ENCODE results near the gene NR2F6. TPM values are rescaled to one million over a fixed set of nuclear protein-coding genes. Genes with fewer than 3 reads are reported as not detected.

The NR2F6 gene
- total and polyA plus RNA-seq, 2 experiments from 2014 or later, result 64.0 to 209 TPM

- Histone ChIP-seq H3K4me2 (no peak overlapping the region), H4K20me1 (replicated peaks; ENCODE audit: insufficient read depth) (no peaks in the 10 kb centered on the region; the same call in 1 of the 2 replicates), H3K27ac (ENCODE audit: low read depth) (no peak overlapping the region; the same call in 1 of the 2 replicates), H3K79me2 (replicated peaks; ENCODE audit: insufficient read depth) (no peaks in the 10 kb centered on the region), H3K36me3 (ENCODE audit: insufficient read depth) (0 out of 2 replicates have a peak, but pooled peaks cover under 1% of the 10 kb centered on the region), H3K9me2 (ENCODE audit: insufficient read depth) (no peaks in the 10 kb centered on the region), H2AFZ (no peak overlapping the region), H3K27me3 (ENCODE audit: insufficient read depth) (no peaks in the 10 kb centered on the region), H3K4me3 (no peak overlapping the region), H3F3A (replicated peaks; ENCODE audit: low read depth) (peaks cover 6% of the 10 kb centered on the region), H3K4me1 (ENCODE audit: insufficient read depth) (no peaks in the 10 kb centered on the region)
- Mint-ChIP-seq H3K27ac (0 out of 2 replicates have a peak overlapping the region, but pooled peaks have one; percentile 32), H3K9me3 (no peaks in the 10 kb centered on the region), H3K4me3 (no peak overlapping the region), H3K4me1 (peaks cover 13% of the 10 kb centered on the region), H3K36me3 (ENCODE audit: low read depth) (peaks cover 26% of the 10 kb centered on the region), H3K27me3 (ENCODE audit: insufficient read depth, low read depth, poor library complexity) (peaks cover 12% of the 10 kb centered on the region)
- TF ChIP-seq CTCF (conservative IDR thresholded peaks at IDR 0.05; ENCODE audit: low read depth in 2 of 2) (0 out of 4 replicates have a peak, but pooled peaks of 1 of the 2 experiments have one; percentile 3), NANOG (IDR thresholded peaks at IDR 0.05; ENCODE audit: borderline replicate concordance) (no peak)
- DNase-seq (ENCODE audit: low spot score), result peak; percentile 26
- ATAC-seq, result no peak
Measured at GRCh38 chr19:17183271-17183761, 62.4 kb downstream of the NR2F6 start.

Other genes starting within 250 kb of the NR2F6 start
- 11.8 and 14.1 TPM in 2 replicates for gene CPAMD8, start 219.1 kb downstream of the NR2F6 start, total RNA-seq (2014; rRNA removed; shearing (Covaris generic))
- gene CPAMD8, start 219.1 kb downstream of the NR2F6 start, polyA plus RNA-seq (2016; fragmentation: Nextera tagmentation; extraction: Ambion mirVana), result 4.4 and 4.6 TPM in 2 replicates
- gene HAUS8, start 170.5 kb downstream of the NR2F6 start, total RNA-seq (2014; rRNA removed; shearing (Covaris generic)), result 10.6 and 11.1 TPM in 2 replicates
- 33.3 and 35.5 TPM in 2 replicates for gene HAUS8, start 170.5 kb downstream of the NR2F6 start, polyA plus RNA-seq (2016; fragmentation: Nextera tagmentation; extraction: Ambion mirVana)
- 61.3 and 65.6 TPM in 2 replicates for gene MYO9B, start 170.1 kb downstream of the NR2F6 start, total RNA-seq (2014; rRNA removed; shearing (Covaris generic))
- 28.7 and 29.0 TPM in 2 replicates for gene MYO9B, start 170.1 kb downstream of the NR2F6 start, polyA plus RNA-seq (2016; fragmentation: Nextera tagmentation; extraction: Ambion mirVana)
- 13.7 and 15.5 TPM in 2 replicates for gene USE1, start 30.6 kb downstream of the NR2F6 start, total RNA-seq (2014; rRNA removed; shearing (Covaris generic))
- 18.6 and 19.4 TPM in 2 replicates for gene USE1, start 30.6 kb downstream of the NR2F6 start, polyA plus RNA-seq (2016; fragmentation: Nextera tagmentation; extraction: Ambion mirVana)
- gene OCEL1, start 19.7 kb downstream of the NR2F6 start, total RNA-seq (2014; rRNA removed; shearing (Covaris generic)), result 9.6 and 12.7 TPM in 2 replicates
- gene OCEL1, start 19.7 kb downstream of the NR2F6 start, polyA plus RNA-seq (2016; fragmentation: Nextera tagmentation; extraction: Ambion mirVana), result 47.4 and 50.6 TPM in 2 replicates
- gene USHBP1, start 18.8 kb upstream of the NR2F6 start, total RNA-seq (2014; rRNA removed; shearing (Covaris generic)), result 5.2 and 5.6 TPM in 2 replicates
- gene USHBP1, start 18.8 kb upstream of the NR2F6 start, polyA plus RNA-seq (2016; fragmentation: Nextera tagmentation; extraction: Ambion mirVana), result 4.0 and 4.6 TPM in 2 replicates
- 78.1 and 87.8 TPM in 2 replicates for gene BABAM1, start 21.5 kb upstream of the NR2F6 start, total RNA-seq (2014; rRNA removed; shearing (Covaris generic))
- gene BABAM1, start 21.5 kb upstream of the NR2F6 start, polyA plus RNA-seq (2016; fragmentation: Nextera tagmentation; extraction: Ambion mirVana), result 88.7 and 95.0 TPM in 2 replicates
- 20.2 and 50.1 TPM in 2 replicates for gene ANKLE1, start 36.0 kb upstream of the NR2F6 start, total RNA-seq (2014; rRNA removed; shearing (Covaris generic))
- gene ANKLE1, start 36.0 kb upstream of the NR2F6 start, polyA plus RNA-seq (2016; fragmentation: Nextera tagmentation; extraction: Ambion mirVana), result 9.1 and 11.2 TPM in 2 replicates
- 11.4 and 16.5 TPM in 2 replicates for gene ABHD8, start 57.5 kb upstream of the NR2F6 start, total RNA-seq (2014; rRNA removed; shearing (Covaris generic))
- gene ABHD8, start 57.5 kb upstream of the NR2F6 start, polyA plus RNA-seq (2016; fragmentation: Nextera tagmentation; extraction: Ambion mirVana), result 5.0 and 5.5 TPM in 2 replicates
- 59.9 and 70.6 TPM in 2 replicates for gene MRPL34, start 60.0 kb upstream of the NR2F6 start, total RNA-seq (2014; rRNA removed; shearing (Covaris generic))
- 266 and 280 TPM in 2 replicates for gene MRPL34, start 60.0 kb upstream of the NR2F6 start, polyA plus RNA-seq (2016; fragmentation: Nextera tagmentation; extraction: Ambion mirVana)
- 28.2 and 34.6 TPM in 2 replicates for gene DDA1, start 63.6 kb upstream of the NR2F6 start, total RNA-seq (2014; rRNA removed; shearing (Covaris generic))
- 107 and 112 TPM in 2 replicates for gene DDA1, start 63.6 kb upstream of the NR2F6 start, polyA plus RNA-seq (2016; fragmentation: Nextera tagmentation; extraction: Ambion mirVana)
- gene ANO8, start 88.9 kb upstream of the NR2F6 start, total RNA-seq (2014; rRNA removed; shearing (Covaris generic)), result 14.4 and 24.9 TPM in 2 replicates
- 4.3 and 4.5 TPM in 2 replicates for gene ANO8, start 88.9 kb upstream of the NR2F6 start, polyA plus RNA-seq (2016; fragmentation: Nextera tagmentation; extraction: Ambion mirVana)
- gene GTPBP3, start 91.6 kb upstream of the NR2F6 start, total RNA-seq (2014; rRNA removed; shearing (Covaris generic)), result 67.8 and 78.6 TPM in 2 replicates
- gene GTPBP3, start 91.6 kb upstream of the NR2F6 start, polyA plus RNA-seq (2016; fragmentation: Nextera tagmentation; extraction: Ambion mirVana), result 23.5 and 25.4 TPM in 2 replicates
- gene PLVAP, start 131.4 kb upstream of the NR2F6 start, total RNA-seq (2014; rRNA removed; shearing (Covaris generic)), result not detected in 2 replicates
- not detected in 2 replicates for gene PLVAP, start 131.4 kb upstream of the NR2F6 start, polyA plus RNA-seq (2016; fragmentation: Nextera tagmentation; extraction: Ambion mirVana)
- gene CCDC194, start 148.3 kb upstream of the NR2F6 start, total RNA-seq (2014; rRNA removed; shearing (Covaris generic)), result 0.49 TPM in 1 of 2 replicates, not detected in the other
- gene CCDC194, start 148.3 kb upstream of the NR2F6 start, polyA plus RNA-seq (2016; fragmentation: Nextera tagmentation; extraction: Ambion mirVana), result 0.38 TPM in 1 of 2 replicates, not detected in the other
- gene BST2, start 159.7 kb upstream of the NR2F6 start, total RNA-seq (2014; rRNA removed; shearing (Covaris generic)), result 28.9 and 33.9 TPM in 2 replicates
- gene BST2, start 159.7 kb upstream of the NR2F6 start, polyA plus RNA-seq (2016; fragmentation: Nextera tagmentation; extraction: Ambion mirVana), result 22.0 and 24.9 TPM in 2 replicates
- gene MVB12A, start 174.1 kb upstream of the NR2F6 start, total RNA-seq (2014; rRNA removed; shearing (Covaris generic)), result 49.9 and 60.3 TPM in 2 replicates
- 36.6 and 43.5 TPM in 2 replicates for gene MVB12A, start 174.1 kb upstream of the NR2F6 start, polyA plus RNA-seq (2016; fragmentation: Nextera tagmentation; extraction: Ambion mirVana)
- gene TMEM221, start 202.7 kb upstream of the NR2F6 start, total RNA-seq (2014; rRNA removed; shearing (Covaris generic)), result 0.90 and 1.8 TPM in 2 replicates
- 0.40 and 1.8 TPM in 2 replicates for gene TMEM221, start 202.7 kb upstream of the NR2F6 start, polyA plus RNA-seq (2016; fragmentation: Nextera tagmentation; extraction: Ambion mirVana)
- not detected in 2 replicates for gene NXNL1, start 215.0 kb upstream of the NR2F6 start, total RNA-seq (2014; rRNA removed; shearing (Covaris generic))
- not detected in 2 replicates for gene NXNL1, start 215.0 kb upstream of the NR2F6 start, polyA plus RNA-seq (2016; fragmentation: Nextera tagmentation; extraction: Ambion mirVana)
- gene SLC27A1, start 224.6 kb upstream of the NR2F6 start, total RNA-seq (2014; rRNA removed; shearing (Covaris generic)), result 9.3 and 11.6 TPM in 2 replicates
- 2.1 and 3.5 TPM in 2 replicates for gene SLC27A1, start 224.6 kb upstream of the NR2F6 start, polyA plus RNA-seq (2016; fragmentation: Nextera tagmentation; extraction: Ambion mirVana)

Data from GM23338 (cell line).